Raji (cell line): Measurements from ENCODE around the gene DHRS12.

Experiments
- POLR2A ChIP-seq: IDR thresholded peaks from 2 replicates; pipeline ENCODE4 v1.6.1; 2011; ENCODE audit warnings: low read depth, low read length, control low read depth; ENCODE audit not compliant: insufficient read depth

The DHRS12 gene

DNA sequence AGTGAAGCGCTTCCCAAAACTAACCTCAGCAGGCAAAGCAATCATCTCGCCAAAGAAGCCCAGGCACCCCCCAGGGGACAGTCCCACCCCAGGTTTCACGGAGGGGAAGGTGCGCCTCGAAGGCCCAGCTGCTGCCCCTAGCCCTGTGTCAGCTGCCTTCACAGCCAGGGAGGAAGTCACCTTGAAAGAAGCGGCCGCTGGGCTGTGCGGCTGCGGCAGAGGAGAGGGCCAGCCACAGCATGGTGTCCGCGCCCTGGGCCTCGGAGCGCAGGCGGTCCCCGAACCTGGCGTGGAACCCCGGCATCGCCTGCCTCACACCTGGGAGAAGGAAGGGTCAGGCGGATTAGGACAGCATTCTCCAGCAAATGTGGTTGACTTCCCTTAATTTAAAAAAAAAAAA lies 35.0 kb downstream of the DHRS12 start:
- TF ChIP-seq POLR2A, result no peak

DNA sequence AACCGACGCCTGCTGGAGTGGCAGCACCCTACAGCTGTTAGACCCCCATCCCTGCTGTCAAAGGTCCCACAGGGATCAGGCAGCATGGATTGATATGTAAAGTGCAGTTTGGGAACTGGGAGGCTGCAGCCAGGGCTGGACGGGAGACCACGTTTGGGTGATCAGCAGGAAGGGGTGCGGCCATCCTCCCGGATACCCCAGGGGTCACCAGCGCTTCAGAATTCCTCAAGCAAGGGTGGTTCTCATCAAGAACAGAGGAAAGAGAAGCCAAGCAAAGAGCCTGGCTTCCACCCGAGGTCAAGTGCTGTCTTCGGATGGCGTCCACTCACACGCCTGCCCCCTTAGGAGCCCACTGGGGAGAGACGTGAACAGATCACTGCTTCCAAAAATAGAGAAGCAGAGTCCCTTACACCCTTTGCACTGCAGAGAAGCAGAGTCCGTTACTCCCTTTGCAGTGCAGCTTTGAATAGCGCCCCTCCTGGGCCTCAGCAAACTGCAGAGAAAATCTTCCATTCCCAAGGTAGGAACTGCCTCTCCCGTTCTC lies 35.5 kb downstream of the DHRS12 start:
- no peak for TF ChIP-seq POLR2A

GRCh38 chr13:51767100-51767499 lies 36.9 kb downstream of the DHRS12 start:
- TF ChIP-seq POLR2A, result no peak

GRCh38 chr13:51765142-51765515 lies 38.8 kb downstream of the DHRS12 start:
- TF ChIP-seq POLR2A, result no peak

GRCh38 chr13:51764184-51765141 lies 39.5 kb downstream of the DHRS12 start:
- no peak for TF ChIP-seq POLR2A

- TF ChIP-seq POLR2A, result no peak
Measured at GRCh38 chr13:51763486-51763885, 40.5 kb downstream of the DHRS12 start.

GRCh38 chr13:51761643-51762350 lies 42.2 kb downstream of the DHRS12 start:
- no peak for TF ChIP-seq POLR2A

- no peak for TF ChIP-seq POLR2A
Measured at GRCh38 chr13:51760592-51760991, 43.4 kb downstream of the DHRS12 start.

DNA sequence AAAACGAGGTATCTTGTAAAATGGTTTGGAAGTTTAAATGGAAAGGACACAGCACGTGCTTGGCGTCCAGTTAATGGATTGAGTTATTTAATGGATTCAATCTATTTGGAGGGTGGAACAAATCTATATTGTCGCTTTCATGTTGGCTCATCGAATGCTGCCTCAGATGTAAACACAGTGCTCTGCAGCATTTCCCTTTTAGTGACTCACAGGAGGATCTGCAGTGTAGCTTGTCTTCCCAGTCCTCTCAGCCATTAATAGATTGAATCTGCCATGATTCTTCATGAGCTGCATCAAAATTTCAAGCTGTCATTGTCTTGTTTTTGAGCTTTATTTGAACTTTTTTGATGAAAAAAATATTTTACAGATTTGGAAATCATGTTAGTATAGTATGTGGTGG lies 44.7 kb downstream of the DHRS12 start:
- TF ChIP-seq POLR2A, result no peak

DNA sequence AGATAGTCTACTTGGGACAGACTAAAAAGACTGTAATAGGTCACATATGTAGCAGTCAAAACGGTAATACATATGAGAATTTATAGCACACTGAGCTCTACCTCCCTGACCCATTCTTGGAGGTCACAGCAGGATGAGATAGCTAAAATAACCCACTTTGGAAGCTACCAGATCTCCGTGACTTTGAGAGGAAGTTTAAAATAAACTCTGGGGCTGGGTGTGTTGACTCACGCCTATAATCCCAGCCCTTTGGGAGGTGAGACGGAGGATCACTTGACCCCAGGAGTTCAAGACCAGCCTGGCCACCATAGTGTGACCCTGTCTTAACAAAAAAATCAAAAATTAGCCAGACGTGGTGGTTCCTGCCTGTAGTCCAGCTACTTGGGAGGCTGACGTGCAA lies 45.3 kb downstream of the DHRS12 start:
- no peak for TF ChIP-seq POLR2A

DNA sequence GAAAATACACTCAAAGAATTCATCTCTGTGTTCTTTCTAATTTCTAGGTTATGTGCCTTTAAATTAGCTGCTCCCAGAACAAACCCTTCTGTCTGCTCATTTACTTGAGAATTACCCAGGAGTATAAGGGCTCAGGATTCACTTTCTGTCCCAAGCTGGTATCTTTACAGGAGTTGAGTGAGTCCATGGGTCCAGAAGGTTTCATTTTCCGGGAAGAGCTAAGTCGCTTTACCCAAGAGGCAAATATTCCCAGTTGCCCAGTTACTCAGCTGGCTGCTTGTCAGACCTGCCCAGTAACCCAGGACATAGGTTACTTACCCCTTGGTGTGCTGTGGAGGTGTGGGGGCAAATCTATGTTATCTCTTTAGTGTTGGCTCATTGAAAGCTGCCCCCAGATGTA lies 47.3 kb downstream of the DHRS12 start:
- TF ChIP-seq POLR2A, result no peak

DNA sequence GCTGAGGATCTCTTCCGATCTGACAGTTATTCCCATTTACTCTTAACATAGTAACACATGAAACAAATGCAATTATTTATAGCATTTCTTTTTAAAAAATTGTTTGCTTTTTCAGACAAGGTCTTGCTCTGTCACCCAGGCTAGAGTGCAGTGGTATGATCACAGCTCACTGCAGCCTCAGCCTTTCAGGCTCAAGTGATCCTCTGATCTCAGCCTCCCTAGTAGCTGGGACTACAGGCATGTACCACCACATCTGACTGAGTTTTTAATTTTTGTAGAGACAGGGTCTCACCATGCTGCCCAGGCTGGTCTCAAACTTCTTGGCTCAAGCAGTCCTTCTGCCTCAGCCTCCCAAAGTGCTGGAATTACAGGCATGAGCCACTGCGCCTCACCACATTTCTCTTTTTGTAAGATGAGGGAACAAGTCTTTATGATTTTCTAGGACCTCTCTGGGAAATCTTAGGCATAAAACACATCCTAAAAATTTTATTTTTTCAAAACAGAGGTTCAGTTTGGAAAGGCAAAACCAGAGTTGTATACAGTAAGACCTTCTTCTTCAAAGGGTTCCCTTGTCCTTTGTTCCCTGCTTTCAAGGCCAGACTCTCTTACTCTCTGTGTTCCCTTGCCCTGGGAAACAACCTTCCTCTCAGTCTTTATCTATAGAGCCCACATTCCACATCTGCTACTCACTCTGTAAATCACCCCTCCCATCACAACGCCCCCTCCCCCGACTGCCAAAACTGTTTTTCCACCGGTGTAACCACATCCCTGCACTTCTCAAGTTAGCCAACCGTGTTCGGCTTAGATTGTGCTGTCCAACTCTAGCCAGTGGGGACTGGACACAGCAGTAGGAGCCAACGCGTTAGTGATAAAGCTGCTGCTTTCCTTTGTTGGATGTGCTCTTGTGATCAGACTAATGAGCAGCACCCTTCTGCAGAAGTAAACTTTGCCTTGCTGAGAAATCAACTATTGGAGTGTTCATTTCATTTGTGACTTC lies 56.2 kb downstream of the DHRS12 start:
- no peak for TF ChIP-seq POLR2A

DNA sequence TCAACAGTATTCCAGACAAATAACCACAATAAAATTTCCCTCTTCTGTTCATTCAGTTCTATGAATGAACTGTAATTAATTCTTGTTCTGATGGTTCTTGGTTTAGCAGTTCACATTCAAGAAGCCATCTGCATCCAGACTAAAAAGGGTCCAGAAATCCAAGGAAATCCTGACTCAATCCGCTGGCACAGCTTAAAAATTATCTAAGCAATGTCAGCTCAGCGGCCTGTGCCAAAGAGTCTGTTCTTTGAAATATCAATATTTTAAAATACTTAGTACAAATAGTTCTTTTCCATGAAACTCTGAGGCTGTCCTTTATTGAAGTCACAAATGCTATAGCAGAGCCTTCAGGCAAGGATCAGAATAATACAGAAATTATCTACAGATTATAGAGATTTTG lies 57.2 kb downstream of the DHRS12 start:
- TF ChIP-seq POLR2A, result no peak

DNA sequence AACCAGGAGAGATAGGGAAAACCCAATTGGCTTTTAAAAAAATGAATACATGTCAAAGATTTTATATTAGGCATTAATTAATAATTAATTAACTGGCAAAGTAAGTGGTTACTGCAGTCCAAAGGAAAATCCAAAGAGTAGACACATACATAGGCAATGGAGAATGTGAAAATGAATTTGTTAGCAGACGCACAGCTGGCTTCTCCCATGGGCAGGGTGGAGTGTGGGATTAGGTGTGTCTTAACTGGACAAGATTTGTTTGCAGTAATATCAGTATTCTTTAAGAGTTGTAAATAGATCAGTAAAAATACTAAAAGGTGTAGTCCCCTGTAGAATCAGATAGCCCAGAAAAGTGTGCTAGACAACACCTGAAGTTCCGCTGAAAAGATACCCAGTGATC lies 58.7 kb downstream of the DHRS12 start:
- TF ChIP-seq POLR2A, result no peak

DNA sequence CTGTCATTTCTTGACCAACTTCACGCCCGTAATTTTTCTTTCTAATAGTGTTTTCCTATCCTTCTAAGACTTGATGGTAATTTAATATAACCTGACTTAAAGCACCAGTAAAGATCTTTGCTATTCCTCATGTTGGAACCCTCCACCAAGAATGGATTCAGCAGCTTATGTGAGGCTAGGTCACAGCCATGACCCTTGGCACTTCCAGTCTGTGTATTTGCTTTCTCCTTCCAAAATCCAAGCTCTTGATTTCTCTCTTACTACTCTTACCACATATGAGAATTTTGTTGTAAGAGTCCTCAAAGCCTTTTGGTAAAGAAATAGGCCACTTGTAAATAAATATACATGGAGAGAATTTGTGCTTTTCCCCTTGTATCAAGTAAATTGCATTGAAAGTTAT lies 61.4 kb downstream of the DHRS12 start:
- no peak for TF ChIP-seq POLR2A
